Esophagus squamous epithelium (tissue), 4 donors: Measurements from ENCODE around the gene PPFIBP1.

Experiments used
- POLR2A ChIP-seq, 4 donors: fragments of 450-650 bp; IDR thresholded peaks; one replicate each; pipeline ENCODE4 v1.6.1; 2017; ENCODE audit warnings: antibody characterized with exemption in 4 of 4, mild to moderate bottlenecking in 4 of 4, moderate library complexity in 3 of 4
- TF ChIP-seq, protein P1 (sequence below), 6 experiments: fragments of 450-650 bp in 4 of 6; fragments of 200-600 bp in 2 of 6; sonication (generic) in 2 of 6; IDR thresholded peaks; one replicate each; pipeline ENCODE4 v1.5.1; 2016 to 2019; ENCODE audit warnings: antibody characterized with exemption in 6 of 6, mild to moderate bottlenecking in 4 of 6, moderate library complexity in 4 of 6

DNA sequence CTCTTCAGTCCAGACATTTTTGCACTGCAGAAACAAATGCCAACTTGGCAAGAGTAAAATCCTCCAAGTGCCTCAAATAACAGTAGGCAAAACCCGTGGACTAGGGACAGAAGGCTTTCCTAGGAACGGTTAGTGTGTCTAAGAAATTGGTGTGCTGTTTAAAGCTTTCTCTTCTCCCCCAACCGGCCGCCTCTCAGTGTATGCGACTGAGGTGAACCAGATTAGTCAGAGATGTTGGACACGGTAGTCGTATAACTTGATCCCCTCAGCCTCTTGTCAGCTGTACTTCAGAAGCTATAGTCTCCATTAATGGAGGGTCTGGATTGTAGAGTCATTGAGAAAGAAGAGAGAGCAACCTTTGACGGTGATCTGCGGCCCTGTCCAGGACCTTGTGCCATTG, 21.7 kb downstream of the PPFIBP1 start:
- TF ChIP-seq, protein P1, sequence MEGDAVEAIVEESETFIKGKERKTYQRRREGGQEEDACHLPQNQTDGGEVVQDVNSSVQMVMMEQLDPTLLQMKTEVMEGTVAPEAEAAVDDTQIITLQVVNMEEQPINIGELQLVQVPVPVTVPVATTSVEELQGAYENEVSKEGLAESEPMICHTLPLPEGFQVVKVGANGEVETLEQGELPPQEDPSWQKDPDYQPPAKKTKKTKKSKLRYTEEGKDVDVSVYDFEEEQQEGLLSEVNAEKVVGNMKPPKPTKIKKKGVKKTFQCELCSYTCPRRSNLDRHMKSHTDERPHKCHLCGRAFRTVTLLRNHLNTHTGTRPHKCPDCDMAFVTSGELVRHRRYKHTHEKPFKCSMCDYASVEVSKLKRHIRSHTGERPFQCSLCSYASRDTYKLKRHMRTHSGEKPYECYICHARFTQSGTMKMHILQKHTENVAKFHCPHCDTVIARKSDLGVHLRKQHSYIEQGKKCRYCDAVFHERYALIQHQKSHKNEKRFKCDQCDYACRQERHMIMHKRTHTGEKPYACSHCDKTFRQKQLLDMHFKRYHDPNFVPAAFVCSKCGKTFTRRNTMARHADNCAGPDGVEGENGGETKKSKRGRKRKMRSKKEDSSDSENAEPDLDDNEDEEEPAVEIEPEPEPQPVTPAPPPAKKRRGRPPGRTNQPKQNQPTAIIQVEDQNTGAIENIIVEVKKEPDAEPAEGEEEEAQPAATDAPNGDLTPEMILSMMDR (IDR thresholded peaks at IDR 0.05), result no peak
- TF ChIP-seq POLR2A (IDR thresholded peaks at IDR 0.05), result no peak
